Measurements from ENCODE around the gene ARMH3. TPM values are rescaled to one million over a fixed set of nuclear protein-coding genes. Genes with fewer than 3 reads are reported as not detected.
"Not testable (repeated sequence)": the region's sequence is repeated elsewhere in the genome, so short reads cannot be mapped to it uniquely, and the experiment has no call there.

ARMH3 gene
- total RNA-seq, 1 donor from 2014 or later: 18.1 TPM

DNA sequence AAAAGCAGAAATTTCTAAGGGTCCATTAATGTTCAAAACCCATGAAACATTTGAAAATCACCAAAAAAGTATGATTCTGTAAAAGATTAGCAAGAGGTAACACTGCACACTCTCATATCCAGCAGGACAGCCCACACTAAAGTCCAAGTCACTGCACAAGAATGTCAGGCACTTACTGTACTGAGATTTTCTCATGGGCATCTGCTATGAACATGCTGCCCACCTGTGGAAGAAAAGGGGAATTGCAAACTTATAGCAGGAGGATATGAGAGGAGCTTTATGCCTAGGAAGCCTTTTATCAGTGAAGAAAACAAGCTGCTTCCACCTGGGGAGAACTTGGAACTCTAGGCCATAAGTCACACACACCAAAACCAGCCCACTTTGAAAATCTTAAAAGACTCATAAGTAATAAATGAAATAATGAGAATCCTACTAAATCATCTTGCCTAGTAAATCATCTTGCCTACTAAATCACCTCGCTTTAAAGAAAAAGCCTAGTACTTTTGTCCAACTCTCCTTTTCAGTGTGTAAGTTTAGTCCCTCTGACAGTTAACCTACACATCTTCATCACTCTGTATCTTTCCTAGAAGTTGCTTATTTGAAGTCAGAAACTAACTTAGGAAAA is 46.1 kb downstream of the ARMH3 start:
- H3K4me3 Mint-ChIP-seq (ENCODE audit: unreplicated experiment): no peak overlapping the region
- peaks cover 10% of the 10 kb centered on the region for H3K36me3 Mint-ChIP-seq (ENCODE audit: low read depth)

GRCh38 chr10:102007796-102008195 is 48.2 kb downstream of the ARMH3 start:
- Mint-ChIP-seq H3K4me1 (ENCODE audit: low read depth) (peaks cover 9% of the 10 kb centered on the region), H3K36me3 (ENCODE audit: low read depth) (peaks cover 10% of the 10 kb centered on the region), H3K27me3 (ENCODE audit: low read depth) (no peaks in the 10 kb centered on the region), H3K4me3 (ENCODE audit: unreplicated experiment) (no peak overlapping the region), H3K9me3 (ENCODE audit: low read depth) (no peaks in the 10 kb centered on the region), H3K27ac (ENCODE audit: unreplicated experiment) (no peak overlapping the region)
- TF ChIP-seq, protein P1, sequence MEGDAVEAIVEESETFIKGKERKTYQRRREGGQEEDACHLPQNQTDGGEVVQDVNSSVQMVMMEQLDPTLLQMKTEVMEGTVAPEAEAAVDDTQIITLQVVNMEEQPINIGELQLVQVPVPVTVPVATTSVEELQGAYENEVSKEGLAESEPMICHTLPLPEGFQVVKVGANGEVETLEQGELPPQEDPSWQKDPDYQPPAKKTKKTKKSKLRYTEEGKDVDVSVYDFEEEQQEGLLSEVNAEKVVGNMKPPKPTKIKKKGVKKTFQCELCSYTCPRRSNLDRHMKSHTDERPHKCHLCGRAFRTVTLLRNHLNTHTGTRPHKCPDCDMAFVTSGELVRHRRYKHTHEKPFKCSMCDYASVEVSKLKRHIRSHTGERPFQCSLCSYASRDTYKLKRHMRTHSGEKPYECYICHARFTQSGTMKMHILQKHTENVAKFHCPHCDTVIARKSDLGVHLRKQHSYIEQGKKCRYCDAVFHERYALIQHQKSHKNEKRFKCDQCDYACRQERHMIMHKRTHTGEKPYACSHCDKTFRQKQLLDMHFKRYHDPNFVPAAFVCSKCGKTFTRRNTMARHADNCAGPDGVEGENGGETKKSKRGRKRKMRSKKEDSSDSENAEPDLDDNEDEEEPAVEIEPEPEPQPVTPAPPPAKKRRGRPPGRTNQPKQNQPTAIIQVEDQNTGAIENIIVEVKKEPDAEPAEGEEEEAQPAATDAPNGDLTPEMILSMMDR (IDR thresholded peaks at IDR 0.05): no peak
- DNase-seq (ENCODE audit: low spot score): no peak

More for the DNA sequence above, 46.1 kb downstream of the ARMH3 start:
- H3K27me3 Mint-ChIP-seq (ENCODE audit: low read depth): no peaks in the 10 kb centered on the region
- H3K27ac Mint-ChIP-seq (ENCODE audit: unreplicated experiment): peak overlapping the region; percentile 79
- H3K4me1 Mint-ChIP-seq (ENCODE audit: low read depth): peaks cover 9% of the 10 kb centered on the region
- H3K9me3 Mint-ChIP-seq (ENCODE audit: low read depth): no peaks in the 10 kb centered on the region
- TF ChIP-seq, protein P1 (IDR thresholded peaks at IDR 0.05): peak; percentile 93
- no peak for DNase-seq (ENCODE audit: low spot score)

GRCh38 chr10:102007031-102007430 is 48.9 kb downstream of the ARMH3 start:
- DNase-seq (ENCODE audit: low spot score); H3K27me3 Mint-ChIP-seq (ENCODE audit: low read depth); H3K4me3 Mint-ChIP-seq (ENCODE audit: unreplicated experiment); H3K9me3 Mint-ChIP-seq (ENCODE audit: low read depth); H3K27ac Mint-ChIP-seq (ENCODE audit: unreplicated experiment); H3K4me1 Mint-ChIP-seq (ENCODE audit: low read depth): not testable (repeated sequence)
- peaks cover 14% of the 10 kb centered on the region for H3K36me3 Mint-ChIP-seq (ENCODE audit: low read depth)

DNA sequence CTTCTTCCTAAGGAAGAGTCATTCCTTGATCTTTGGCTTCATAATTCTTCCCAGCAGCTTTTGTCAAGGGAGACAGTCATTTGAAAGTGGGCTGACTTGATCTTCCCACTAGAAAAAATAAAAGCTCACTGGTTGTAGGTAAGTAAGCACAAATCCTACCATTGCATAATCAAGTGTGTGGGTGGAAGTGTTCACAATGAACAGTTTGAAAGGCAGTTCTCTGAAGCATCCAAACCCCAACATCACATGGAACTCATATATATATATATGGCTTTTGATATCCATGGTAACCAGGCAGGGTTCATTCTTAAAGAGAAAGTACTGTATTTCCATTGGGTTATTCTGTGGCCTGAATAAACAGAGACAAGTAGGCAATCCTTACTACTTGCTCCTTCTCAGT is 51.6 kb downstream of the ARMH3 start:
- no peak for DNase-seq (ENCODE audit: low spot score)
- Mint-ChIP-seq H3K4me3 (ENCODE audit: unreplicated experiment) (no peak overlapping the region), H3K4me1 (ENCODE audit: low read depth) (peaks cover 5% of the 10 kb centered on the region), H3K27ac (ENCODE audit: unreplicated experiment) (no peak overlapping the region), H3K27me3 (ENCODE audit: low read depth) (no peaks in the 10 kb centered on the region), H3K36me3 (ENCODE audit: low read depth) (peaks cover 19% of the 10 kb centered on the region), H3K9me3 (ENCODE audit: low read depth) (no peaks in the 10 kb centered on the region)
- TF ChIP-seq, protein P1 (IDR thresholded peaks at IDR 0.05): no peak

DNA sequence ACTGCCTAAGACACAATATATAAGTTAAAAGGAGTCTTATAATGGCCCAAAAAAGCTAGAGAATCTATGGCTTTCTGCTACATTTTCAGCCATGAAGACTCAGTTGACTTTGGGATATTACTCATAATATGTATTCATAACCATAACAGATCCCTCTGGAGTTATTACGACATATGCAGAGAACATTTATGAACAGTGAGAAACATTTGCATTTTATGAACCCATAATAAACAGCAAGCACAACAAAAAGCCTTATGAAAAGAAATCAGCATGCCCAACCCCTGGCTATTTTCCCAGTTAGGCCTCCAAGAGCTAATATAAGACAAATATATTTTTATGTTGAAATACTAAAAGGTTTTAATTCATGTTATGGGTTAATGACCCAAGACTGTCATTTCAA is 52.4 kb downstream of the ARMH3 start:
- no peak for DNase-seq (ENCODE audit: low spot score)
- Mint-ChIP-seq H3K4me3 (ENCODE audit: unreplicated experiment) (no peak overlapping the region), H3K9me3 (ENCODE audit: low read depth) (no peaks in the 10 kb centered on the region), H3K36me3 (ENCODE audit: low read depth) (peaks cover 19% of the 10 kb centered on the region), H3K4me1 (ENCODE audit: low read depth) (no peaks in the 10 kb centered on the region), H3K27ac (ENCODE audit: unreplicated experiment) (no peak overlapping the region), H3K27me3 (ENCODE audit: low read depth) (no peaks in the 10 kb centered on the region)
- TF ChIP-seq, protein P1 (IDR thresholded peaks at IDR 0.05): no peak

GRCh38 chr10:102001435-102002068 is 54.4 kb downstream of the ARMH3 start:
- H3K27me3 Mint-ChIP-seq (ENCODE audit: low read depth): no peaks in the 10 kb centered on the region
- H3K9me3 Mint-ChIP-seq (ENCODE audit: low read depth): no peaks in the 10 kb centered on the region
- H3K36me3 Mint-ChIP-seq (ENCODE audit: low read depth): peaks cover 20% of the 10 kb centered on the region
- H3K4me3 Mint-ChIP-seq (ENCODE audit: unreplicated experiment): no peak overlapping the region
- no peak for DNase-seq (ENCODE audit: low spot score)
- H3K4me1 Mint-ChIP-seq (ENCODE audit: low read depth): no peaks in the 10 kb centered on the region
- TF ChIP-seq, protein P1 (IDR thresholded peaks at IDR 0.05): no peak
- H3K27ac Mint-ChIP-seq (ENCODE audit: unreplicated experiment): no peak overlapping the region
